NB4 (cell line): ENCODE results near the gene CATSPER4.

Experiments
- DNase-seq: peaks from one replicate; pipeline ENCODE4 v3.0.0; 2010; ENCODE audit warnings: low read depth
- H3K4me3 ChIP-seq: one replicate; pipeline ENCODE4 v1.5.1; 2011; ENCODE audit warnings: mild to moderate bottlenecking, low read depth, low read length, moderate library complexity
- MYC ChIP-seq: IDR thresholded peaks from 2 replicates; pipeline ENCODE4 v1.6.1; 2011; ENCODE audit warnings: low read depth, low read length
- TF ChIP-seq, protein P1 (sequence below): IDR thresholded peaks from one replicate; pipeline ENCODE4 v1.5.1; 2012; ENCODE audit warnings: low read depth, low read length
- TF ChIP-seq, protein P2 (sequence below): IDR thresholded peaks from 2 replicates; pipeline ENCODE4 v1.6.1; 2011; ENCODE audit warnings: low read depth, low read length

Gene CATSPER4

DNA sequence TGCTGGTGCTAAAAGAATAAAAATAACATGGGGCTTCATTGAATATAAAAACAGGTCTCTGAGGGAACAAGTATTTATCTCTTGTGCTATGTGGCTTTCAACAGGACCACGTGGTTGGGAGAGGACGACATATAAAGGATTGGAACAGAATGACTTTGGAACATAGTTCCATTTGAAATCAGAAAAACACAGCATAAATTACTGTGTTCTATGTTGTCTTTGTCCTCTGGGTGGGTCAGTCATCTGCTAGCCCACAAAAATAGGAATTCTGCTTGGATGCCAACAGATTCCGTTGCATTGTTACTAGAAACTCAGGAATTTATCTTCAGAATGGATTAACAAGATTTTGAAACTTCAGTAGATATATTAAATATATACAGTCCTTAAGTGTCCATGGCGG is 49.5 kb downstream of the CATSPER4 start:
- no peak for DNase-seq
- H3K4me3 ChIP-seq = no peak overlapping the region
- no peak for TF ChIP-seq MYC
- TF ChIP-seq, protein P1, sequence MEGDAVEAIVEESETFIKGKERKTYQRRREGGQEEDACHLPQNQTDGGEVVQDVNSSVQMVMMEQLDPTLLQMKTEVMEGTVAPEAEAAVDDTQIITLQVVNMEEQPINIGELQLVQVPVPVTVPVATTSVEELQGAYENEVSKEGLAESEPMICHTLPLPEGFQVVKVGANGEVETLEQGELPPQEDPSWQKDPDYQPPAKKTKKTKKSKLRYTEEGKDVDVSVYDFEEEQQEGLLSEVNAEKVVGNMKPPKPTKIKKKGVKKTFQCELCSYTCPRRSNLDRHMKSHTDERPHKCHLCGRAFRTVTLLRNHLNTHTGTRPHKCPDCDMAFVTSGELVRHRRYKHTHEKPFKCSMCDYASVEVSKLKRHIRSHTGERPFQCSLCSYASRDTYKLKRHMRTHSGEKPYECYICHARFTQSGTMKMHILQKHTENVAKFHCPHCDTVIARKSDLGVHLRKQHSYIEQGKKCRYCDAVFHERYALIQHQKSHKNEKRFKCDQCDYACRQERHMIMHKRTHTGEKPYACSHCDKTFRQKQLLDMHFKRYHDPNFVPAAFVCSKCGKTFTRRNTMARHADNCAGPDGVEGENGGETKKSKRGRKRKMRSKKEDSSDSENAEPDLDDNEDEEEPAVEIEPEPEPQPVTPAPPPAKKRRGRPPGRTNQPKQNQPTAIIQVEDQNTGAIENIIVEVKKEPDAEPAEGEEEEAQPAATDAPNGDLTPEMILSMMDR = no peak
- TF ChIP-seq, protein P2, sequence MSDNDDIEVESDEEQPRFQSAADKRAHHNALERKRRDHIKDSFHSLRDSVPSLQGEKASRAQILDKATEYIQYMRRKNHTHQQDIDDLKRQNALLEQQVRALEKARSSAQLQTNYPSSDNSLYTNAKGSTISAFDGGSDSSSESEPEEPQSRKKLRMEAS = no peak
